KBM-7 (cell line): ENCODE data around the gene TMEM181.
"Not testable (repeated sequence)": the region's sequence is repeated elsewhere in the genome, so short reads cannot be mapped to it uniquely, and the experiment has no call there.

Source experiments
- DNase-seq: peaks from one replicate; pipeline ENCODE4 v3.0.0-alpha.2; 2015
- in situ Hi-C: fragments of 300-500 bp; cut with MboI; formaldehyde crosslinking; loops from 2 replicates; pipeline ENCODE4 v1.14.3; 2020; ENCODE audit warnings: low sequenced_read_pairs, low pct_unique_long_range_greater_than_20kb, mixed read lengths

TMEM181 gene

GRCh38 chr6:158584236-158584651 is 24.4 kb downstream of the TMEM181 start:
- in situ Hi-C loops: no loop called here

GRCh38 chr6:158586652-158587051 is 26.8 kb downstream of the TMEM181 start:
- no peak for DNase-seq
- in situ Hi-C loops: no loop called here

More at GRCh38 chr6:158584236-158584651, 24.4 kb downstream of the TMEM181 start:
- no peak for DNase-seq

DNA sequence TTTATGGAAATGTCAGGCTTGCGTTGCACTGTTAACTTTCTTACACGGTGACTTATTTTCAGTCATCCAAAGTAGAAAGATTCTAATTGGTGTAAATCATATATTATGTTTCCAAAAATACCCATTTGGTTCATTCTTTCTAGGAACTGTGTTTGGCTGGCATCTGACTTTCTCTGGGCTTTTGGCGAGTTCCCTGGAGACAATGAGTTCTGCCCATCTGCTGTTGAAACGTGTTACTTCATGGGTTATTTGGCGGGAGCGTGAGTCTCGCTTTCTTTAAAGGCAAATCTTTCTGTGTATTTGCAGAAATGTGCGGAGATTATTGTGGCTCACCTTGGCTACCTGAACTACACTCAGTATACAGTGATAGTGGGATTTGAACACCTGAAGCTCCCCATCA is 29.5 kb downstream of the TMEM181 start:
- in situ Hi-C loops: no loop called here
- DNase-seq: no peak

DNA sequence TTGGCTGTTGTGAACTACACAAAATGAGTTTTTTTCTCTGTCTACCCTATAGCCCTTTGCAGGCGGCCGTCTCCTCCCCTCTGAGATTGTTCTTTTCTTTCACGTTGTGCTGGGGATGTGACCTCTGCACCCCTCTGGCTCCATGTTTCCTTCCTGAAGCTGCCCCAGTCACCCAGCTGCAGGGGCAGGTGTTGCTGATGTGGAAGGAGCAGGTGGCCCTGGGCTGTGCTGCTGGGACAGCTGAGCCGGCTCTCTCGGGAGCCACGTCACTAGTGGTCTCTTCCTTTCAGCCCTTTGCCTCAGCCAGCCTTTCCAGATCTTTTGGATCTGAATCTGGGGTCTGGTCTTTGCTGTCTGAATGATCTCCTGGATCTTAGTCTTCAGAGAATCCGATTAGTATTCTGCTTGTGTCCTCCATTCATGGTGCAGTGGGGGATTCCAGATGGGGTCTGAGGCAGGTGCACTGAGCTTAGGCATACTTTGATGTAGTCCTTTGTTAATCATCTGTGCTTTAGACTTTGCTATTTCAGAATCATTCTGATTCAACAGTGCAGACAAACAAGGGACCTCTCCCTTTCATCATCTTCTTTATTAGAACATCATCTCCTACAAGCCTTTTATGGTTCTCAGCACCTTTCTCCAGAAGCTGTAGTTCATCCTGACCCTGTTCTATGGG is 31.4 kb downstream of the TMEM181 start:
- DNase-seq: no peak
- in situ Hi-C loops: no loop called here

DNA sequence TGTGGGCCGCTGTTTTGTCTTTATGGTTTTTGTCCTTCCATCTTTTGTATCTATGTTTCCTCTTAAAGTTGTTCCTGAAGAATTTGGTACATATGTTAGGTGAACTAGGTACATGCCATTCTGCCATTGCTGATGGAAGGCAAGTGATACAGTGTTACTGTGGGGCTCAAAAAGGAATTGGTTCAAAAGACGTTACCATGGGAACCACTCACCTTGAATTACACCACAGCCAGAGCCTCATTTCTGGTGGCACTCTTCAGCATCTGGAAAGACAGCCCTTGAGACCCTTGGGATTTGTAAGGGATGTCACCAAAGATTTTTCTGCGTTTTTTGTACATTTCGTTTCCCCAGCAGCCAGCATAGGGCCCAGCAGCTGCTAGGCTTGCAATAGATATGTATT is 31.9 kb downstream of the TMEM181 start:
- no peak for DNase-seq
- in situ Hi-C loops: no loop called here

GRCh38 chr6:158593670-158594069 is 33.8 kb downstream of the TMEM181 start:
- DNase-seq: no peak
- in situ Hi-C loops: no loop called here

DNA sequence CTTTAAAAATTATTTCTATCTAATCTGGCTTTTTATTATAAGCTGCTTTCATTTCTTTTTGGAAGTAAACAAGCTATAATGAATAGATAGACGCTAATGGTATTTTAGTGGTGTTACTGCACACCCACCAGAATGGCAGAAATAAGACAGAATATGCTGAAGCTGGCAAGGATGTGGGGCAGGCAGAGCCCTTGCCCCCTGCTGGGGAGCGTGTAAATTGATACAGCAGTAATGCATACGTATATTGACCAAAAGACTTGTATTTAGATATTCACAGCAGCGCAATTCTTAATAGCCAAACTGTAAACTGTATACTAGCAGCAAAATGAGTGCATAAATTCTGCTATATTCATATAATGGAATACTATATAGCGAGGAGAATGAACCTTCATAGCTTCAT is 35.3 kb downstream of the TMEM181 start:
- no peak for DNase-seq
- in situ Hi-C loops: no loop called here

DNA sequence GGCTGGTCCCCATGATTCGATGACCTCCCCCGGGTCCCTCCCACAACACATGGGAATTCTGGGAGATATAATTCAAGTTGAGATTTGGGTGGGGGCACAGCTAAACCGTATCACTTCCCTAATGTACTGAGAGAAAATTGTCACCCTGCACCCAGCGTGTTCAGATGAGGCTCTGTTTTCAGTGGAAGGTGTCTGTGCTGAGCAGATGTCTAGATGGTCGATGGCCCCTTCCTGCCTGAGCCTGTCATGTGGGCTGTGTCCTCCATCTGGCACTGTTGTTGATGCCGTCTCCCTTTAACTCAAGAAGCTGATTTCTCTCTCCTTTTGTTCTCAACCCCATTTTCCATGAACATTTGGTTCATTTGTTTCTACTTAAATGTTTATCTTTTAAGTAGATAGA is 37.0 kb downstream of the TMEM181 start:
- no peak for DNase-seq
- in situ Hi-C loops: no loop called here

DNA sequence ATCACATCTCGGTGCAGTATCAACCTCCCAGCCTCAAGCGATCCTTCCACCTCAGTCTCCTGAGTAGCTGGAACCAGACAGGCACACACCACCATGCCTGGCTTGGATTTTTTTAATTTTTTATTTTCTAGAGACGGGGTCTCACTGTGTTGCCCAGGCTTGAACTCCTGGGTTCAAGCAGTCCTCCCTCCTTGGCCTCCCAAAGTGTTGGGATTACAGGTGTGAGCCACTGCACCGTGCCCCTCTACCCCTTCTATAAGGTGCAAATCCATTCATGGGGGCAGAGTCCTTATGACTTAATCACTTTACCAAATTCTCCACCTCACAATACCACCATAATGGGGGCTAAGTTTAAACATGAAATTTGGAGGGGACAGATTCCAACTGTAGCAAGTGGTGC is 37.7 kb downstream of the TMEM181 start:
- no peak for DNase-seq
- in situ Hi-C loops: no loop called here

DNA sequence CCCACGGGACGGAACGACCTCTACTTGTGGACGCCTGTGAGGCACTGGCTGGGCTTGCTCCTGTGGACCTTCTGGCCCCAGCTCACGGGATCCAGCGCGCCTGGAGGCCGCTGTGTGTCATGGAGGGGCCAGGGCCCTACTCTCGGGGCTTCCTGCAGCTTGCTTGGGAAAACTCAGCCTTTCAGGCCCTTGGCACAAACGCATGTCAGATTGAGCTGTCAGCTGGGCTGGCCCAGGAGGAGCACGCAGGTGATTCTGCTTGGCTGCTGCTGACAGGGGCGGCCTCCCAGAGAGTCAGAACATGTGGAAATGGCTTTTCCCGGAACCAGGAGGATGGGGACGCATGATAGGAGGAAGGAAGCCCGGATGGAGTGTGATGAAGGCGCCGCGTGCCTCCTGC is 39.7 kb downstream of the TMEM181 start:
- DNase-seq: no peak
- in situ Hi-C loops: no loop called here

DNA sequence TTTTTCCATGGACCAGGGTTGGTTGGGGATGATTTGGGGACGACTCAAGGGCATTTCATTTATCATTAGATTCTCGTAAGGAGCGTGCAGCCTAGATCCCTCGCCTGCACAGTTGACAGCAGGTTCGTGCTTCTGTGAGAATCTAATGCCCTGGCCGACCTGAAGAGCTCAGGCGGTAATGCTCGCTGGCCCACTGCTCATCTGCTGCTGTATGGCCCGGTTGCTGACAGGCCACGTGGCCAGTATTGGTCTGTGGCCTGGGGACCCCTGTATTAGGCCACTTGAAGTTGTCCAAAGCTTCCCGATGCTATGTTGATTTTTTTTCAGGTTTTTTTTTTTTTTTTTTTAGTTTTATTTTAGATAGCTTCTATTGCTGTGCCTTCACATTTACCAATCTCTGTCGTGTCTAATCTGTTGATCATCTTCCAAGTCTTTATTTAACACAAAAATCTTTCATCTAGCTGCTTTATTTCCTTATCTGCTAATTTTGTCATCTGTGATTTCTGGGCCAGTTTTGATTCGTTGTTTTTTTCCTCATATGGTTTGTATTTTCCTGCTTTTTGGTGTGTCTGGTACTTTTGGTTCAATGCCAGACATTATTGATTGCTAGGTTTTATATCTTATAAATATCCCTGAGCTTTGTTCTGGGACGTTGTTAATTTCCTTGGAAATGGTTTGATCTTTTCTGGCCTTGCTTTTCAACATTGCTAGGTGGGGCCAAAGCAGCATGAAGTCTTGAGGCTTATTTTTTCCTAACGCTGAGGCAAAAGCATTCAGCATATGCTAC is 43.6 kb downstream of the TMEM181 start:
- in situ Hi-C loops: no loop called here
- DNase-seq: no peak

DNA sequence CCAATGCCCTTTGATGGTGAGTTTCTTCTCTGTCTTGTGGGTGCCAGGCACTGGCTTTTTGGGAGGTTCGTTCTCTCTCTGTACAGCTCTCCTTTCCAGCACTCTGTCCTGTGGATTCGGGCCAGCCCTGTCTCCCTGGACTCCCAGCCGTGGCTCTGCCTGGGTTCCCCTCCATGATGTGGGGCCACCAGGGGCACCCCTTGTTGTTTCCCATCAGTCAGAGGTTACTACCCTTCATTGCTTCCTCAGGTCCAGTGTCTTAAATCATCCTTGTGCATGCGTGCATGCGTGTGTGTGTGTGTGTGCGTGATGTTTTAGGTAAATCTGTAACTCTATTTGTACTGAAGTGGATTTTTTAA is 44.1 kb downstream of the TMEM181 start:
- no peak for DNase-seq
- in situ Hi-C loops: no loop called here

DNA sequence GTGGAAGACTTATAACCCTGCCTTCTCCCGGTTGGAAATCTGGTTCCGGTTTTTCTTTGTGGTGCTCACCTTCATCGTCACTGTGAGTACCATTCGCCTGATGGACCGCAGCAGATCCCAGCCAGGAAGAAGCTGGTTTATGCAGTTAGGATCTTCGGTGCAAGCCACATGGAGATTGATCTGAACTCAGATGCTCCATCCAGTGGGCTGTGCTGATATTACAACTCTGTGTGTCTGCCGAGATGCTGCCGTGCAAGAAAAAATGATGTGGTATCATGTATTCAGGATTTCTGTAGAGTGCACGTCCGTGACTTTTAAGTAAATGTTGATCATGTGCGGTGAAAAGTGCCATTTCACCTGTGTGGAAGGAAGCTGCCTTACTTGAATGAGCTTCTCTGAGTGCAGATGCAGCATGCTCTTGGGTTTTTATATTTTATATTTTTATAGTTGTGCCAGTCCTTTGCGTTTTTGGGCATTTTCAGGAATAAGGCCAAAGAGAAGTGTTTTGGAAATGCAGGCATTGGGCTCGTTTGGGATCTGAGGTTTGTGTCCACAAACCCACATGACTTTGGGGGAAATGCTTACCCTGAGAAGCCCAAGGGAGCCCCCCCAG is 45.5 kb downstream of the TMEM181 start:
- in situ Hi-C loops: no loop called here
- peak; percentile 74 for DNase-seq

- DNase-seq, in situ Hi-C loops: not testable (repeated sequence)
Observed at GRCh38 chr6:158606011-158606410, 46.1 kb downstream of the TMEM181 start.

GRCh38 chr6:158606935-158607334 is 47.0 kb downstream of the TMEM181 start:
- in situ Hi-C loops: no loop called here
- DNase-seq: no peak

DNA sequence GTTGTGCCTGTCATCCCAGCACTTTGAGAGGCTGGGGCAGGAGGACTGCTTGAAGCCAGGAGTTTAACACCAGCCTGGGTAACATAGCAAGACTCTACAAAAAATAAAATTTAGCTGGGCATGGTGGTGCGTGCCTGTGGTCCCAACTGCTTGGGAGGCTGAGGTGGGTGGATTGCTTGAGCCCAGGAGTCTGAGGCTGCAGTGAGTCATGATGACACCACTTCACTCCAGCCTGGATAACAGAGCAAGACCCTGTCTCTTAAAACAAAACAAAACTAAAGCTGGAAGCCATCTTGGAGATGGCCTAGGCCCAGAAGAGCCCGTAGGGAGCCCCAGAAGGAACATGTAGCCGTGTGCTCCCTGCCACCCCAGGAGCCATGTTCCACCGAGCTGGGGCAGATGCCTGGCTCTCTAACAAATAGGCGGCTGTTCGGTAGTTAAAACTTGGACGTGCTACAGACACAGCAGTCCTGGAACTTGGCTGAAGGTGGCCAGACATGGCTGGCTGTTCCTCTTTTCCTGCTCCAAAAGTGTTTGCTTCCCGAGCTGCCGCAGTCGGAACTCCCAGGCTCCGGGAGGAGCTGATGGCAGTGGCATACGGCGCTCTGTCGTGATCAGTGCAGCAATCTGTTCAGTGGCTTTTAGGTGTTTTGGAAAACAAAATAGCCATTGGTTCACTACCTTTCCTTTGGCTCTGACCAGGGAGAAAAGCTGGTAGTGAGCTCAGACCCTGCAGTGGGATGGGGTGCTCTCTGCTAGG is 47.7 kb downstream of the TMEM181 start:
- in situ Hi-C loops: no loop called here
- DNase-seq: no peak

DNA sequence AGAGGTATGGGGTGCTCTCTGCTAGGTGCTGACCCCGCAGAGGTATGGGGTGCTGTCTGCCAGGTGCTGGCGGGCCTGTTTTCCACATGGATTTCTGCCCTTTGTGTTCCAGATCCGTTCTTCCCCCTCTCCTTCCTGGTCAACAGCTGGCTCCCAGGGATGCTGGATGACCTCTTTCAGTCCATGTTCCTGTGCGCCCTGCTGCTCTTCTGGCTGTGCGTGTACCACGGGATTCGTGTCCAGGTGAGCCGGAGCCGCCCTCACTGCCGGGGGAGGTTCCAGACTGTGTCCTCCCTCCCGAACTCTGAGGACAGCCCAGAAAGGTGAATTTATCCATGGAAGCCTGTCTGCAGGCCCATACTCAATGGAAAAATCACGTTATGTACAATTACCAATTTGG is 48.3 kb downstream of the TMEM181 start:
- DNase-seq: no peak
- in situ Hi-C loops: no loop called here

- in situ Hi-C loops: no loop called here
- DNase-seq: no peak
Observed at GRCh38 chr6:158609455-158610155, 49.7 kb downstream of the TMEM181 start.

GRCh38 chr6:158610319-158610968 is 50.6 kb downstream of the TMEM181 start:
- in situ Hi-C loops: no loop called here
- DNase-seq: no peak
